ENCODE measurements around the gene CENPB.
"Not testable (repeated sequence)": the region's sequence is repeated elsewhere in the genome, so short reads cannot be mapped to it uniquely, and the experiment has no call there.

DNA sequence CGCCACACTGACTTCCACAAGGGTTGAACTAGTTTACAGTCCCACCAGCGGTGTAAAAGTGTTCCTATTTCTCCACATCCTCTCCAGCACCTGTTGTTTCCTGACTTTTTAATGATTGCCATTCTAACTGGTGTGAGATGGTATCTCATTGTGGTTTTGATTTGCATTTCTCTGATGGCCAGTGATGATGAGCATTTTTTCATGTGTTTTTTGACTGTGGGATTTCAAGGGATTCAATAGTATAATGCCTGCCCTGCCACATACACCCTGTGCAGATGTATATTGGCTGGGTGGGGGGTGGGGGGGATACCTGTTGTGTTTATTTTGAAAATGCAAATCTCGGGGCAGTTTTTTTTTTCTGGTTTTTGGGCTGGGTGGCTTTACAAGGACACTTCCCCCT lies 7.6 kb upstream of the CENPB start:
- TF ChIP-seq POLR2AphosphoS5 (IDR thresholded peaks at IDR 0.05; ENCODE audit: low read depth); CTCF (IDR thresholded peaks at IDR 0.05; ENCODE audit: insufficient read depth, low read length); REST (IDR thresholded peaks at IDR 0.05; ENCODE audit: insufficient replicate concordance, low read depth); GABPA (IDR thresholded peaks at IDR 0.05; ENCODE audit: low read depth); SPI1 (IDR thresholded peaks at IDR 0.05; ENCODE audit: borderline replicate concordance, low read depth): not testable (repeated sequence)

Measured in HL-60 (cell line).